ENCODE results near the gene RAB27A. TPM values are rescaled to one million over a fixed set of nuclear protein-coding genes. Genes with fewer than 3 reads are reported as not detected.

The RAB27A gene
- total and polyA plus RNA-seq, 2 experiments from 2014 or later: 7.7 to 11.9 TPM

DNA sequence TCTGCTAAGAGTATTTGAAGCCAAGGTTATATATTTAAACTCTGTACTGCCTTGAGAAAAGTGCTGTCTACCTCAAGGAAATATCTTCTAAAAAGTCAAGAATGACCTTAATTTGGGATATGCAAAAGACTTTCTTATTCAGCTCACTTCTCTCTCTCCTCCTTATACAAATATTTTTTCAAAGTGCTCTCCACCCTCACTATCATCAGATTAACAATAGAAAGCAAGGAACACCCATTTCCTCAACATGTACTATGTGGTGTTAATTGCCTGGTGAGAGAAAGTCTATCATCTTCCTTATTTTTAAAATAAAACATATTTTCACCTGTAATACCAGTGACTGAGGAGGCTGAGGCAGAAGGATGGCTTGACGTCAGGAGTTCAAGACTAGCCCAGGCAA lies 48.4 kb downstream of the RAB27A start:
- no peaks in the 10 kb centered on the region for H3K36me3 ChIP-seq
- H3K27me3 ChIP-seq: no peaks in the 10 kb centered on the region
- TF ChIP-seq, protein P1, sequence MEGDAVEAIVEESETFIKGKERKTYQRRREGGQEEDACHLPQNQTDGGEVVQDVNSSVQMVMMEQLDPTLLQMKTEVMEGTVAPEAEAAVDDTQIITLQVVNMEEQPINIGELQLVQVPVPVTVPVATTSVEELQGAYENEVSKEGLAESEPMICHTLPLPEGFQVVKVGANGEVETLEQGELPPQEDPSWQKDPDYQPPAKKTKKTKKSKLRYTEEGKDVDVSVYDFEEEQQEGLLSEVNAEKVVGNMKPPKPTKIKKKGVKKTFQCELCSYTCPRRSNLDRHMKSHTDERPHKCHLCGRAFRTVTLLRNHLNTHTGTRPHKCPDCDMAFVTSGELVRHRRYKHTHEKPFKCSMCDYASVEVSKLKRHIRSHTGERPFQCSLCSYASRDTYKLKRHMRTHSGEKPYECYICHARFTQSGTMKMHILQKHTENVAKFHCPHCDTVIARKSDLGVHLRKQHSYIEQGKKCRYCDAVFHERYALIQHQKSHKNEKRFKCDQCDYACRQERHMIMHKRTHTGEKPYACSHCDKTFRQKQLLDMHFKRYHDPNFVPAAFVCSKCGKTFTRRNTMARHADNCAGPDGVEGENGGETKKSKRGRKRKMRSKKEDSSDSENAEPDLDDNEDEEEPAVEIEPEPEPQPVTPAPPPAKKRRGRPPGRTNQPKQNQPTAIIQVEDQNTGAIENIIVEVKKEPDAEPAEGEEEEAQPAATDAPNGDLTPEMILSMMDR (IDR thresholded peaks at IDR 0.05; ENCODE audit: low read depth, low read length): no peak
- no peaks in the 10 kb centered on the region for H3K9me3 ChIP-seq (ENCODE audit: low read depth)
- H3K4me3 ChIP-seq: no peak overlapping the region
- no peaks in the 10 kb centered on the region for H3K4me1 ChIP-seq (ENCODE audit: low read depth)
- H3K27ac ChIP-seq: no peak overlapping the region
- DNase-seq (ENCODE audit: low read depth in 1 of 2, low spot score in 1 of 2): no peak

DNA sequence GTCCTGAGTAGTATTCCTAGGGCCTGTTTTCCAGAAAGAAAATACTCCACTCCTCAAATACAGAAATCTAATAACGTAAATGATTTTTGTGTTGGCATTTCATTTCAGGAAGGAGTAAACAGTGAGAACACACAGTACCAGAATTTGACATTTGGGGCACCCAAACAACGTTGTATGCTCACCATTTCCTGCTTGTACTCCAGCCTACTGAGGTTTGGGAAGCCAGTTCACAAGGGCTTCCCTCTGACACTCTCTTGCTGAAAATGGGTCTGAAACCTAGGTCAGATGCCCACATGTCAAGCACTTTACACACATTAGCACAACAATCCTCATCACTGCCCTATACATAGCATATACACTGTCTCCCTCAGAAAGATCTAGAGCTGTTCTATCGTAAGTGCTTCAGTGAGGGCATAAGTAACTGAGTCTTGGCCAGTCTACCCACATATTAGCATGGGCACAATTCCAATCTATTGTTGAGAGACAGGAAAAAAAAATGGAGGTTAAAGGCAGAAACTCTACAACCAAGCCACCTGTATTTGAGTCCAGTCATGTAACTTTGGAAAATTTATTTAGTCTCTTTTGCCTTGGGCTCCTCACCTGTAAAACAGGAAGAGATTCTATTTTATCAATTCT lies 49.4 kb downstream of the RAB27A start:
- no peaks in the 10 kb centered on the region for H3K9me3 ChIP-seq (ENCODE audit: low read depth)
- TF ChIP-seq, protein P1 (IDR thresholded peaks at IDR 0.05; ENCODE audit: low read depth, low read length): no peak
- DNase-seq (ENCODE audit: low read depth in 1 of 2, low spot score in 1 of 2): no peak
- no peaks in the 10 kb centered on the region for H3K27me3 ChIP-seq
- H3K36me3 ChIP-seq: no peaks in the 10 kb centered on the region
- H3K4me3 ChIP-seq: no peak overlapping the region
- H3K4me1 ChIP-seq (ENCODE audit: low read depth): no peaks in the 10 kb centered on the region
- no peak overlapping the region for H3K27ac ChIP-seq

DNA sequence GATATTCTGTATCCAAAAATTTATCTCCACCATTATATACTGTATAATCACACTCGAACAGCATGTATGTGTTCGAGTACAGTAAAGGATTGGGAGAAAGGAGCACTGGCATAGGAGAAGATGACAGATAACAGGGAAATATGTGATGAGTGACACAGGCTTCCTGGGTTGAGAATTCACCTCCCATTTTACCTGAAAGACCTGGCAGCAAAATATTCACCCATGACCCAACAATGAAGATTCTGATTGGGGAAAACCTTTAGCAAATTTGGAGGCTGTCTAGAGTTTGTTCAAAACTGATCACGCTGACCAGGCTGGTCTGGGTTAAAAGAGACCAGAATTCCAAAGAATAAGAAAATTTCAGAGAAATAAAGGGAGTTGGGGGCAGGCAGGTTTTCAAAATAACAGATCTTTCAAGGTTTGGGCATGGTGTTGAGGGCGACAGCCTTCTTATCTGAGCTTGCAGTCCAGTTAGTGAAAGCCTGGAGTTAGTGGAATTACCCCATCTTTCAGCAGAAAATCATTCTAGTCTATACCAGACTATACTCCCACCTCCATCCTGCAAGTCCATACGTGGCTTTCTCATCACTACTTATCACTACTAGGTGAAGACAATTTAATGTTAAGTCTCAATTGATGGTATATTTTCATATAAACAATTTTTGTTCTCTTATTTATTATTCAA lies 50.0 kb downstream of the RAB27A start:
- TF ChIP-seq, protein P1 (IDR thresholded peaks at IDR 0.05; ENCODE audit: low read depth, low read length): no peak
- H3K27me3 ChIP-seq: no peaks in the 10 kb centered on the region
- no peak overlapping the region for H3K4me3 ChIP-seq
- DNase-seq (ENCODE audit: low read depth in 1 of 2, low spot score in 1 of 2): no peak
- H3K9me3 ChIP-seq (ENCODE audit: low read depth): no peaks in the 10 kb centered on the region
- H3K36me3 ChIP-seq: no peaks in the 10 kb centered on the region
- no peaks in the 10 kb centered on the region for H3K4me1 ChIP-seq (ENCODE audit: low read depth)
- no peak overlapping the region for H3K27ac ChIP-seq

DNA sequence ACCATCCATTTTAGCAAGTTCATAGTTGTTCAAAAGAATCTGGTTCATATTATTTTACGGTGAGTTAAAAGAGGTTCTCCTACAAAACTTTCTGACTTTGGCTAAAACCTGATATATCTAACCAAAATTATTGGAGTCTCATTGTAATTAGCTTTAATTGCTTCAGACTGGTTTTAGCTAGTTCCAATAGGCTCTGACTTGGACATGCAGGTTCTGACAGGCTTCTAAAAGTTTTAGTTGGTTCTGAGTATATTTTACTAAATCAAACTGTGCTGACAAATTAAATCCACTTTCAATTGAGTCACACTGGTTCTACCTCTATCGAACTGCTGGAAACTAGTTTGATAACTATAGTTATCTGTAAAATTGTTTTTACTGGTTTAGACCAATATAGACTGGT lies 50.7 kb downstream of the RAB27A start:
- H3K27me3 ChIP-seq: no peaks in the 10 kb centered on the region
- no peak overlapping the region for H3K27ac ChIP-seq
- TF ChIP-seq, protein P1 (IDR thresholded peaks at IDR 0.05; ENCODE audit: low read depth, low read length): no peak
- H3K36me3 ChIP-seq: no peaks in the 10 kb centered on the region
- H3K4me1 ChIP-seq (ENCODE audit: low read depth): peaks cover 3% of the 10 kb centered on the region
- DNase-seq (ENCODE audit: low read depth in 1 of 2, low spot score in 1 of 2): no peak
- H3K9me3 ChIP-seq (ENCODE audit: low read depth): no peaks in the 10 kb centered on the region
- H3K4me3 ChIP-seq: no peak overlapping the region

DNA sequence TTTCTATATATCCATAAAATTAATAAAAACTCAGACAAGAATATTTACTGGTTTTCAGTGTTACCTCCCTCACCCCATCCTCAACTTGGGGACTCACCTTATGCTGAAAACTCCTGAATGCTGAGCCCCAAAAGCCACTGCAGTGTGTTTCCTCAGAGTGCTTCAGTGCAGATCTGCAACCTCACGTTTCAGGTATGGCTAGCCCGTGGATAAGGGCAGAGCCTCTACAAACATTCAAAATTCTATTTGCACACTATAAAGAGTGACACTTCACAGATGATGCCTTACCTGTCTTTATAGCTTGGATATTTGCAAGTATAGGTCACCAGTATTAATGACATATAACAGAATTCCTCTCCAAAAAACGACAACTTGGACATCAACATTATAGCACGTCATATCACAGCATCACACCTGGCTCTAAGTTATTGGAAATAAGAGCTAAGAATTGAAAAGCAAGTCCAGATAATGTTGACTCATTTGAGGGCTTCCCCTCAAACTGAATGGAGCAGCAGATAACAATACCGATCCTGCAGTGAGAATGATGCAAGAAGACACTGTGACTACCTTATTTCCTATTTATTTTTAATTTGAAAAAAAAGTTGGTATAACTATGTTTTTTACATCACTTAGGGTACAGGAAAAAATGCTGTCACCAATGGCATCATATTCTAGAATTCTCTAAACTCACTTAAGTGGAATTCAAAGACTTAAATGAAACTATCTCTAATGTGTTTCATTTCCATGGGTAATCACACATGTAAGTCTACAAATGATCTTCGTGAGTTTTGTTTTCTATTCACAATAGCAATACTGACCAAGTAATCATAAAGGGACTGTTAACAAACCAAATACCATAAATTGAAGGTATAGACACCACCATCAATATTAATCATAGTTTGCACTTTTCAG lies 52.1 kb downstream of the RAB27A start:
- no peak overlapping the region for H3K4me3 ChIP-seq
- TF ChIP-seq, protein P1 (IDR thresholded peaks at IDR 0.05; ENCODE audit: low read depth, low read length): no peak
- peaks cover 7% of the 10 kb centered on the region for H3K4me1 ChIP-seq (ENCODE audit: low read depth)
- no peaks in the 10 kb centered on the region for H3K27me3 ChIP-seq
- no peak overlapping the region for H3K27ac ChIP-seq
- DNase-seq (ENCODE audit: low read depth in 1 of 2, low spot score in 1 of 2): no peak
- no peaks in the 10 kb centered on the region for H3K9me3 ChIP-seq (ENCODE audit: low read depth)
- H3K36me3 ChIP-seq: no peaks in the 10 kb centered on the region
